K562 (cell line): ENCODE measurements around the gene MYLK4. TPM values are rescaled to one million over a fixed set of nuclear protein-coding genes. Genes with fewer than 3 reads are reported as not detected.

Experiments
- ARID2 ChIP-seq: fragments of 450-650 bp; IDR thresholded peaks from 2 replicates; pipeline ENCODE4 v1.6.1; 2017; ENCODE audit warnings: antibody characterized with exemption, mild to moderate bottlenecking
- CEBPG ChIP-seq, 3 experiments: fragments of 200-800 bp in 1 of 3; sonication (Bioruptor generic) in 1 of 3; sonication (generic) in 1 of 3; formaldehyde crosslinking in 1 of 3; IDR thresholded peaks in 2 of 3; conservative IDR thresholded peaks in 1 of 3; 2 replicates each; pipeline versions ENCODE4 v1.6.1 to v1.8.0; 2016 to 2022; ENCODE audit warnings: missing compliant biosample characterization in 2 of 3, missing genetic modification characterization in 2 of 3, mild to moderate bottlenecking in 1 of 3, missing genetic modification reagents in 1 of 3
- CHCHD3 ChIP-seq: fragments of 250-450 bp; sonication (Bioruptor Pico); IDR thresholded peaks from 2 replicates; pipeline ENCODE4 v2.1.2; 2022; ENCODE audit warnings: mild to moderate bottlenecking
- EWSR1 ChIP-seq: fragments of 450-650 bp; IDR thresholded peaks from 2 replicates; pipeline ENCODE4 v1.6.1; 2018; ENCODE audit warnings: borderline replicate concordance, mild to moderate bottlenecking, low read depth, moderate library complexity; ENCODE audit not compliant: partially characterized antibody
- FOXM1 ChIP-seq, 2 experiments: fragments of 450-650 bp in 1 of 2; sonication (generic) in 1 of 2; formaldehyde crosslinking in 1 of 2; IDR thresholded peaks; 2 replicates each; pipeline versions ENCODE4 v1.6.1 to v1.9.0; 2017 to 2022; ENCODE audit warnings: low read depth in 2 of 2, mild to moderate bottlenecking in 2 of 2, missing genetic modification reagents in 1 of 2, moderate library complexity in 1 of 2
- NFXL1 ChIP-seq: fragments of 450-650 bp; formaldehyde crosslinking; IDR thresholded peaks from 2 replicates; pipeline ENCODE4 v1.4.0; 2021; ENCODE audit warnings: mild to moderate bottlenecking
- NFYB ChIP-seq: IDR thresholded peaks from 2 replicates; pipeline ENCODE4 v1.6.1; 2011; ENCODE audit warnings: mild to moderate bottlenecking, moderate library complexity; ENCODE audit not compliant: insufficient read length; ENCODE audit errors: extremely low read depth
- ZNF124 ChIP-seq: sonication (generic); formaldehyde crosslinking; IDR thresholded peaks from 2 replicates; pipeline ENCODE4 v1.8.1; 2022; ENCODE audit warnings: missing genetic modification reagents
- ZNF347 ChIP-seq: fragments of 450-650 bp; formaldehyde crosslinking; IDR thresholded peaks from 2 replicates; pipeline ENCODE4 v1.4.0; 2020; ENCODE audit warnings: low read depth, mild to moderate bottlenecking, moderate library complexity
- polyA plus RNA-seq, 8 experiments: library from polyadenylated mRNA; depleted of rRNA in 4 of 8; stranded (reverse) in 5 of 8; unstranded in 3 of 8; fragments of >200 nt; fragmentation: Nextera tagmentation in 2 of 8; fragmentation: Illumina TruSeq in 1 of 8; extraction: Ambion mirVana in 2 of 8; extraction: Trizol in 1 of 8; gene quantifications; 2 replicates each; pipeline versions ENCODE4 v1.2.1 to v1.2.3, GENCODE V29; 2011 to 2014; ENCODE audit warnings: inconsistent platforms in 1 of 8, missing spikeins in 1 of 8
- total RNA-seq, 7 experiments: library from RNA; depleted of rRNA in 6 of 7; stranded (reverse); fragments of >200 nt in 6 of 7; fragmentation: Illumina TruSeq in 2 of 7; extraction: Trizol in 2 of 7; gene quantifications; 2 replicates each; pipeline versions ENCODE4 v1.2.1 to v1.2.3, GENCODE V29; 2011 to 2021; ENCODE audit warnings: low replicate concordance in 1 of 7
- TF ChIP-seq, protein P1 (sequence below): IDR thresholded peaks from 3 replicates; pipeline ENCODE4 v1.6.1; 2011; ENCODE audit warnings: borderline replicate concordance, mild to moderate bottlenecking; ENCODE audit not compliant: insufficient read length, insufficient read depth
- TF ChIP-seq, protein P2 (sequence below): sonication (generic); formaldehyde crosslinking; IDR thresholded peaks from 2 replicates; pipeline ENCODE4 v1.8.1; 2023; ENCODE audit warnings: mild to moderate bottlenecking, missing genetic modification reagents
- TF ChIP-seq, protein P3 (sequence below): fragments of 200-800 bp; sonication (Bioruptor generic); IDR thresholded peaks from 2 replicates; pipeline ENCODE4 v1.6.1; 2016; ENCODE audit warnings: missing genetic modification characterization, missing compliant biosample characterization
- TF ChIP-seq, protein P4 (sequence below): fragments of 250-450 bp; sonication (Bioruptor Pico); IDR thresholded peaks from 2 replicates; pipeline ENCODE4 v1.9.0; 2021; ENCODE audit warnings: mild to moderate bottlenecking
- TF ChIP-seq, protein P5 (sequence below): fragments of 250-450 bp; sonication (Bioruptor Pico); IDR thresholded peaks from 2 replicates; pipeline ENCODE4 v1.5.0; 2021; ENCODE audit warnings: mild to moderate bottlenecking, moderate library complexity

MYLK4 gene
- total and polyA plus RNA-seq, 9 of the 15 experiments (the other 6 are each of a cell fraction or from before 2014, with no cell fraction given), result 0.01 to 0.15 (median 0.06) TPM

DNA sequence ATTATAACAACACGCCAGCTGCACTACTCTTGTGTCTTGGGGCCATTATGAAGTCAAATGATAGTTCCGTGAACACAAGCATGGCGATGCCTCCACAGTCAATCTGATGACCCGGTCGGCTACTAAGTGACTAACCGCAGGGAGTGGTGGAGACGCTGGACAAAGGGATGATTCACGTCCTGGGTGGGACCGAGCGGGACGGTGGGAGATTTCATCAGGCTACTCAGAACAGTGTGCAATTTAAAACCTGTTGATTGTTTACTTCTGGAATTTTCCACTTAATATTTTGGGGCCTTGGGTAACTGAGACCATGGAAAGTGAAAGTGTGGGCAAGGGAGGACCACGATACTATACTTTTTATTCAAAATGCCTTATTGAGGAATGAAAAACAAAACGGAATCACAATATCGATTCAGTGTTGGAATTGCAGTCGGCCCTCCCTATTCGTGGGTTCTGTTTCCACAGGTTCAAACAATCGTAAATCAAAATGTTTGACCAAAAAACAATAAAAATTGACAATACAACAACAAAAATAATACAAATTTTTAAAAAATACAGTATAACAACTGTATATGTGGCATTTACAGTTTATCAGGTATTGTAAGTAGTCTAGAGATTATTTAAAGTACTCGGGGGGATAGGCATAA lies 66.5 kb downstream of the MYLK4 start (continued):
- TF ChIP-seq NFYB (no peak), CHCHD3 (CRISPR knock-in tag) (no peak), ZNF124 (CRISPR knock-in tag) (no peak), NFXL1 (CRISPR knock-in tag) (no peak), CEBPG (CRISPR knock-in tag; IDR thresholded peaks at IDR 0.05) (peak; percentile 74; the same call in 1 of the 2 replicates), CEBPG (tag; conservative IDR thresholded peaks at IDR 0.05 in 1 of 2, IDR thresholded peaks at IDR 0.05 in 1 of 2) (peak in 1 of 2 experiments; percentile 83; a peak in 2 of 4 replicates), ZNF347 (CRISPR knock-in tag) (no peak), FOXM1 (IDR thresholded peaks at IDR 0.05; ENCODE audit: low read depth) (no peak), FOXM1 (CRISPR knock-in tag; IDR thresholded peaks at IDR 0.05; ENCODE audit: low read depth) (no peak), EWSR1 (no peak), ARID2 (no peak)
- TF ChIP-seq, protein P1, sequence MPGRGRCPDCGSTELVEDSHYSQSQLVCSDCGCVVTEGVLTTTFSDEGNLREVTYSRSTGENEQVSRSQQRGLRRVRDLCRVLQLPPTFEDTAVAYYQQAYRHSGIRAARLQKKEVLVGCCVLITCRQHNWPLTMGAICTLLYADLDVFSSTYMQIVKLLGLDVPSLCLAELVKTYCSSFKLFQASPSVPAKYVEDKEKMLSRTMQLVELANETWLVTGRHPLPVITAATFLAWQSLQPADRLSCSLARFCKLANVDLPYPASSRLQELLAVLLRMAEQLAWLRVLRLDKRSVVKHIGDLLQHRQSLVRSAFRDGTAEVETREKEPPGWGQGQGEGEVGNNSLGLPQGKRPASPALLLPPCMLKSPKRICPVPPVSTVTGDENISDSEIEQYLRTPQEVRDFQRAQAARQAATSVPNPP, result no peak
- TF ChIP-seq, protein P2, sequence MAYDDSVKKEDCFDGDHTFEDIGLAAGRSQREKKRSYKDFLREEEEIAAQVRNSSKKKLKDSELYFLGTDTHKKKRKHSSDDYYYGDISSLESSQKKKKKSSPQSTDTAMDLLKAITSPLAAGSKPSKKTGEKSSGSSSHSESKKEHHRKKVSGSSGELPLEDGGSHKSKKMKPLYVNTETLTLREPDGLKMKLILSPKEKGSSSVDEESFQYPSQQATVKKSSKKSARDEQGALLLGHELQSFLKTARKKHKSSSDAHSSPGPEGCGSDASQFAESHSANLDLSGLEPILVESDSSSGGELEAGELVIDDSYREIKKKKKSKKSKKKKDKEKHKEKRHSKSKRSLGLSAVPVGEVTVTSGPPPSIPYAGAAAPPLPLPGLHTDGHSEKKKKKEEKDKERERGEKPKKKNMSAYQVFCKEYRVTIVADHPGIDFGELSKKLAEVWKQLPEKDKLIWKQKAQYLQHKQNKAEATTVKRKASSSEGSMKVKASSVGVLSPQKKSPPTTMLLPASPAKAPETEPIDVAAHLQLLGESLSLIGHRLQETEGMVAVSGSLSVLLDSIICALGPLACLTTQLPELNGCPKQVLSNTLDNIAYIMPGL (CRISPR knock-in tag), result no peak
- TF ChIP-seq, protein P3, sequence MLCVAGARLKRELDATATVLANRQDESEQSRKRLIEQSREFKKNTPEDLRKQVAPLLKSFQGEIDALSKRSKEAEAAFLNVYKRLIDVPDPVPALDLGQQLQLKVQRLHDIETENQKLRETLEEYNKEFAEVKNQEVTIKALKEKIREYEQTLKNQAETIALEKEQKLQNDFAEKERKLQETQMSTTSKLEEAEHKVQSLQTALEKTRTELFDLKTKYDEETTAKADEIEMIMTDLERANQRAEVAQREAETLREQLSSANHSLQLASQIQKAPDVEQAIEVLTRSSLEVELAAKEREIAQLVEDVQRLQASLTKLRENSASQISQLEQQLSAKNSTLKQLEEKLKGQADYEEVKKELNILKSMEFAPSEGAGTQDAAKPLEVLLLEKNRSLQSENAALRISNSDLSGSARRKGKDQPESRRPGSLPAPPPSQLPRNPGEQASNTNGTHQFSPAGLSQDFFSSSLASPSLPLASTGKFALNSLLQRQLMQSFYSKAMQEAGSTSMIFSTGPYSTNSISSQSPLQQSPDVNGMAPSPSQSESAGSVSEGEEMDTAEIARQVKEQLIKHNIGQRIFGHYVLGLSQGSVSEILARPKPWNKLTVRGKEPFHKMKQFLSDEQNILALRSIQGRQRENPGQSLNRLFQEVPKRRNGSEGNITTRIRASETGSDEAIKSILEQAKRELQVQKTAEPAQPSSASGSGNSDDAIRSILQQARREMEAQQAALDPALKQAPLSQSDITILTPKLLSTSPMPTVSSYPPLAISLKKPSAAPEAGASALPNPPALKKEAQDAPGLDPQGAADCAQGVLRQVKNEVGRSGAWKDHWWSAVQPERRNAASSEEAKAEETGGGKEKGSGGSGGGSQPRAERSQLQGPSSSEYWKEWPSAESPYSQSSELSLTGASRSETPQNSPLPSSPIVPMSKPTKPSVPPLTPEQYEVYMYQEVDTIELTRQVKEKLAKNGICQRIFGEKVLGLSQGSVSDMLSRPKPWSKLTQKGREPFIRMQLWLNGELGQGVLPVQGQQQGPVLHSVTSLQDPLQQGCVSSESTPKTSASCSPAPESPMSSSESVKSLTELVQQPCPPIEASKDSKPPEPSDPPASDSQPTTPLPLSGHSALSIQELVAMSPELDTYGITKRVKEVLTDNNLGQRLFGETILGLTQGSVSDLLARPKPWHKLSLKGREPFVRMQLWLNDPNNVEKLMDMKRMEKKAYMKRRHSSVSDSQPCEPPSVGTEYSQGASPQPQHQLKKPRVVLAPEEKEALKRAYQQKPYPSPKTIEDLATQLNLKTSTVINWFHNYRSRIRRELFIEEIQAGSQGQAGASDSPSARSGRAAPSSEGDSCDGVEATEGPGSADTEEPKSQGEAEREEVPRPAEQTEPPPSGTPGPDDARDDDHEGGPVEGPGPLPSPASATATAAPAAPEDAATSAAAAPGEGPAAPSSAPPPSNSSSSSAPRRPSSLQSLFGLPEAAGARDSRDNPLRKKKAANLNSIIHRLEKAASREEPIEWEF (CRISPR knock-in tag), result no peak
- TF ChIP-seq, protein P4, sequence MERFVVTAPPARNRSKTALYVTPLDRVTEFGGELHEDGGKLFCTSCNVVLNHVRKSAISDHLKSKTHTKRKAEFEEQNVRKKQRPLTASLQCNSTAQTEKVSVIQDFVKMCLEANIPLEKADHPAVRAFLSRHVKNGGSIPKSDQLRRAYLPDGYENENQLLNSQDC (CRISPR knock-in tag), result no peak
- TF ChIP-seq, protein P5, sequence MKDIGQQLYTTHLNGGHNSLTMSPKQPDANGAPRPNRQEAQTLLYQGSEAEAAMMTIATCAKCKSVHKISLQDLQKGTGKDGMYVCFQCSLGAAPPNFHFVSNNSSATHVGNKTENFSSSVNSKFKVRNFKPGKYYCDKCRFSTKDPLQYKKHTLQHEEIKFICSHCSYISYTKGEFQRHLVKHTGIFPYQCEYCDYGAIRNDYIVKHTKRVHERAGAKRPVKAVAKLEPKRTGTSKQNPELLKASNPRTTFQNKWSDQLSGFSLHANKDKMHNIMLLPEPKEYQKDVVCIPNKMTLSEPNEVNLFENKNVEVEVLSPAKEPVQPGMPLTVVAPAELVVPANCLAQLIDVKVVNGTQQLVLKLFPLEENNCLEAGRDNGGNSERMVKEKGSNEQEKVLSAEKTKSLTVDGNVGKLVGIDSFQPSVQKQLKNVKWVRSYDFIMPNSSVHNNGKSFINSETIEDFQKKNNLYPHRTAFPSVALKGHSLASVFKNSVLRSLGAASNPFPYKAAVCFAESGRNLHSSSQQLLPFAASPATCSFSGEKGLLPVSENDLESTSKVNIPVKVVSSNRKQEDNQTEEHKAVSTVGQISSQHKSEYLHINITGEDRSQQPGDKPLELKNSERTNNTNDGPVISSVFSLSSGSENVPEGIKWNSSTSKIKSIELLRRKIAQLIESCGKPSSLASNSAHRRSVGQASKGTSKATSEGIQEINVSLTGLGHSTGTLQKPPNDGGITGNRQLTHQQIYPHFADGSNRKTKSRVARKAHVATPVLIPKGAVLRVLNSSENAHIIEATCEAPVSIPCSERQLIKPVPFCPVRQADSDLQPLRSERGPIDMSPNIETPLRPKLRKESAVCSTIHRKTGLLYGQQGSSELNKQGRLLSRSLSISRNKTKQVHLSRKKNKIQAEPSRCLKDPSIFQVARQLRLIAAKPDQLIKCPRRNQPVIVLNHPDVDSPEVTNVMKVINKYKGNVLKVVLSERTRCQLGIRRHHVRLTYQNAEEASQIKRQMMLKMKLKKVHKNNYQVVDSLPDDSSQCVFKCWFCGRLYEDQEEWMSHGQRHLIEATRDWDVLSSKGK (CRISPR knock-in tag), result no peak
